Endodermal cell (in vitro differentiated cells): ENCODE results near the gene NME3. TPM values are rescaled to one million over a fixed set of nuclear protein-coding genes. Genes with fewer than 3 reads are reported as not detected.

ENCODE experiments used
- DNase-seq: peaks from one replicate; pipeline ENCODE4 v3.0.0-alpha.2; 2017
- H3K27ac ChIP-seq: 2 replicates; pipeline ENCODE4 v1.5.1; 2013; ENCODE audit warnings: mild to moderate bottlenecking, low read depth, low read length, moderate library complexity
- H3K27me3 ChIP-seq: 2 replicates; pipeline ENCODE4 v1.6.1; 2013; ENCODE audit warnings: mild to moderate bottlenecking, low read length, moderate library complexity; ENCODE audit not compliant: insufficient read depth, control insufficient read depth, poor library complexity, severe bottlenecking
- H3K36me3 ChIP-seq: 2 replicates; pipeline ENCODE4 v1.7.0; 2013; ENCODE audit warnings: mild to moderate bottlenecking, low read length, moderate library complexity; ENCODE audit not compliant: control insufficient read depth, insufficient read depth
- H3K4me1 ChIP-seq: one replicate; pipeline ENCODE4 v1.7.0; 2013; ENCODE audit warnings: low read length; ENCODE audit not compliant: control insufficient read depth, insufficient read depth
- H3K4me3 ChIP-seq: 2 replicates; pipeline ENCODE4 v1.5.1; 2013; ENCODE audit warnings: mild to moderate bottlenecking, low read length, moderate library complexity
- H3K9ac ChIP-seq: 2 replicates; pipeline ENCODE4 v1.6.1; 2013; ENCODE audit warnings: mild to moderate bottlenecking, low read length, moderate library complexity; ENCODE audit not compliant: poor library complexity, severe bottlenecking; ENCODE audit errors: extremely low read depth
- H3K9me3 ChIP-seq: 2 replicates; pipeline ENCODE4 v1.6.1; 2013; ENCODE audit warnings: mild to moderate bottlenecking, low read length, moderate library complexity; ENCODE audit not compliant: control insufficient read depth
- H3K27ac Mint-ChIP-seq: 2 replicates; pipeline ENCODE4 v1.8.0; 2020; ENCODE audit warnings: mixed read lengths
- H3K27me3 Mint-ChIP-seq: 2 replicates; pipeline ENCODE4 v1.8.0; 2021; ENCODE audit warnings: mild to moderate bottlenecking, mixed read lengths; ENCODE audit not compliant: insufficient read depth
- H3K36me3 Mint-ChIP-seq: 2 replicates; pipeline ENCODE4 v1.8.0; 2020; ENCODE audit warnings: low read depth, mixed read lengths
- H3K4me1 Mint-ChIP-seq: 2 replicates; pipeline ENCODE4 v1.8.0; 2020; ENCODE audit warnings: mixed read lengths
- H3K4me3 Mint-ChIP-seq: 2 replicates; pipeline ENCODE4 v1.8.0; 2020; ENCODE audit warnings: mild to moderate bottlenecking, moderate library complexity, mixed read lengths
- H3K9me3 Mint-ChIP-seq: 2 replicates; pipeline ENCODE4 v1.8.0; 2020; ENCODE audit warnings: mild to moderate bottlenecking, mixed read lengths
- WGBS, 2 experiments: methylation state at CpG; one replicate each; pipeline versions ENCODE4 v1.1.5 to v1.1.7; 2013; ENCODE audit warnings: missing lambda C conversion rate in 2 of 2, mixed read lengths in 1 of 2; ENCODE audit not compliant: insufficient coverage in 1 of 2, insufficient read length in 1 of 2; 5-methylcytosine and 5-hydroxymethylcytosine counted together
- total RNA-seq, 2 donors: library from RNA; stranded (reverse); fragmentation: NEBNext Ultra II Directional in 1 of 2; extraction: Animal tissue kit (Norgen Biotek cat#: 25700) in 1 of 2; gene quantifications; 2 replicates in 1 of 2; 3 replicates in 1 of 2; pipeline ENCODE4 v1.2.1, GENCODE V29; 2021
- TF ChIP-seq, protein P1 (sequence below): fragments of 200-600 bp; sonication (generic); conservative IDR thresholded peaks from 2 replicates; pipeline ENCODE4 v1.5.0; 2021; ENCODE audit warnings: antibody characterized with exemption, mild to moderate bottlenecking

Gene NME3
- total RNA-seq, 2 donors from 2014 or later = 70.3 to 73.6 TPM

DNA sequence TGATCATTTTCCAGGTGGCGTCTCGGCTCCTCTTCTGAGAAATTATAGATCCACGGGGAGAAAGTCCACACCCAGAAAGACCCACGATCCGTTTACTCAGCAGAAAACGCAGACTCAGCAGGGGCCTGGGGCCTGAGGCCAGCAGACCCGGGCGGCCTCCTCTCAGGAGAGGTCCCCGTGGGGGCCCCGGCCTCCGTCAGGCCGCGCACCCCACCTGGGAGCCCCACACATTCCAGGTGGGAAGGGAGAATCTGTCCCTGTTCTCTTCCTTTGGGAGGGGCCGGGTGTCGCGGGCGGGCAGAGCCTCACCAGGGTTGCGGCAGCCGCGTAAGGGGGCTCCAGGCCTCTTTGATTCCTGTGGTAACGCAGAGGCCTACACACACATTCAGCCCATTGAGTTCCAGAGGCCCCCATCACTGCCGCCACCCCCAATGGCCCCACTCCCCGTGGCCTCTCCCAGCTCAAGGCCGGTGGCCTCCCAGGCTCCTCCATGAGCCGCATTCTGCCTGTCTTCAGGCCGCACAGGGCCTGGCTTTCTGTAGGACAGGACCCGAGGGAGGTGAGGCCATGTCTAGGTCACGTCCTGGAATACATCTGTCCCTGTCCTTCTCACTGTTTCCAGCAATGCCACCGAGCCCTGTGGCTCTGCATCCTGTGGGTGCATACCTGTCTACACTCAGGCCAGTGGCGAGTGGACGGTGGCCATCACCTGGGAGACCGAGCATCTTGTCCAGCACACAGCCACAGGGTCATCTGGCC, 23.7 kb upstream of the NME3 start:
- Mint-ChIP-seq H3K27ac (no peak overlapping the region), H3K9me3 (peaks cover 41% of the 10 kb centered on the region), H3K36me3 (peaks cover 25% of the 10 kb centered on the region), H3K4me1 (no peaks in the 10 kb centered on the region), H3K27me3 (no peaks in the 10 kb centered on the region), H3K4me3 (no peak overlapping the region)
- Histone ChIP-seq H3K9ac (no peak overlapping the region), H3K9me3 (peaks cover 26% of the 10 kb centered on the region), H3K27me3 (no peaks in the 10 kb centered on the region), H3K36me3 (no peaks in the 10 kb centered on the region), H3K27ac (no peak overlapping the region), H3K4me3 (no peak overlapping the region), H3K4me1 (no peaks in the 10 kb centered on the region)
- TF ChIP-seq, protein P1, sequence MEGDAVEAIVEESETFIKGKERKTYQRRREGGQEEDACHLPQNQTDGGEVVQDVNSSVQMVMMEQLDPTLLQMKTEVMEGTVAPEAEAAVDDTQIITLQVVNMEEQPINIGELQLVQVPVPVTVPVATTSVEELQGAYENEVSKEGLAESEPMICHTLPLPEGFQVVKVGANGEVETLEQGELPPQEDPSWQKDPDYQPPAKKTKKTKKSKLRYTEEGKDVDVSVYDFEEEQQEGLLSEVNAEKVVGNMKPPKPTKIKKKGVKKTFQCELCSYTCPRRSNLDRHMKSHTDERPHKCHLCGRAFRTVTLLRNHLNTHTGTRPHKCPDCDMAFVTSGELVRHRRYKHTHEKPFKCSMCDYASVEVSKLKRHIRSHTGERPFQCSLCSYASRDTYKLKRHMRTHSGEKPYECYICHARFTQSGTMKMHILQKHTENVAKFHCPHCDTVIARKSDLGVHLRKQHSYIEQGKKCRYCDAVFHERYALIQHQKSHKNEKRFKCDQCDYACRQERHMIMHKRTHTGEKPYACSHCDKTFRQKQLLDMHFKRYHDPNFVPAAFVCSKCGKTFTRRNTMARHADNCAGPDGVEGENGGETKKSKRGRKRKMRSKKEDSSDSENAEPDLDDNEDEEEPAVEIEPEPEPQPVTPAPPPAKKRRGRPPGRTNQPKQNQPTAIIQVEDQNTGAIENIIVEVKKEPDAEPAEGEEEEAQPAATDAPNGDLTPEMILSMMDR = no peak
- 93 to 95% methylated on average over 18 to 32 of the region's 32 CpGs for WGBS, 2 experiments
- DNase-seq = no peak

DNA sequence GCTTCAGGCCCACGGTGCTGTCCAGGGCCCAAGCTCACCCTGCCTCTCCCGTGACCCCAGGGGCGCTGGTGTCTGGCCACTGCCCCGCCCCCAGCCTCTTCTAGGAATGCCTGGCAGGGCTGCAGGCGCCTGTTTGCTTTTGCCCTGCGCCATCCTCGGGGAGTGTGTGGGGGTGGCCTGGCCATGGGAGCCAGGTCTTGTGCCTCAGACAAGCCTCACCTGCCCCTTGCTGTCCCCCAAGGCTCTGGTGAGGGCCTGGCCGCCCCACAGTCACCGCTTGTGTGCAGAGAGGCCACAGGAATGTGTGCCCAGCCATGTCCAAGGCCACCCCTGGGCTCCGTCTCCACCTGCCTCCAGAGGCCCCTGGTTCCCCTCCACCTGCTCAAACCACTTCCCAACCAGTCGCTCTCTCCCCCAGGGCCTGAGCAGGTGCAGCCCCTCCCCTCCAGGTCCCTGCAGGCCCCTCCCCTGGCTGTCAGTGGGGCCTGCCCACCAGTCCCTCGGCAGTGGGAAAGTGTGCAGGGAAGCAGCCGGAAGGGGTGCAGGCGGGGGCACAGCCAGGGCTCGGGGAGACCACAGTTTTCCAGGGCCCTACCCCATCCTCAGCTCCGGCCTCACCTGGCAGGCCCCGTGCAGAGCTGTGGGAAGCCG, 23.0 kb upstream of the NME3 start:
- Histone ChIP-seq H3K36me3 (no peaks in the 10 kb centered on the region), H3K27ac (no peak overlapping the region), H3K27me3 (no peaks in the 10 kb centered on the region), H3K4me3 (no peak overlapping the region), H3K9ac (no peak overlapping the region), H3K4me1 (no peaks in the 10 kb centered on the region), H3K9me3 (peaks cover 18% of the 10 kb centered on the region)
- TF ChIP-seq, protein P1 = no peak
- 89 to 92% methylated on average over 6 to 18 of the region's 18 CpGs for WGBS, 2 experiments
- H3K4me3 Mint-ChIP-seq = no peak overlapping the region
- peaks cover 18% of the 10 kb centered on the region for H3K36me3 Mint-ChIP-seq
- H3K4me1 Mint-ChIP-seq = no peaks in the 10 kb centered on the region
- DNase-seq = peak; percentile 40
- peaks cover 34% of the 10 kb centered on the region for H3K9me3 Mint-ChIP-seq
- H3K27ac Mint-ChIP-seq = no peak overlapping the region
- H3K27me3 Mint-ChIP-seq = no peaks in the 10 kb centered on the region

DNA sequence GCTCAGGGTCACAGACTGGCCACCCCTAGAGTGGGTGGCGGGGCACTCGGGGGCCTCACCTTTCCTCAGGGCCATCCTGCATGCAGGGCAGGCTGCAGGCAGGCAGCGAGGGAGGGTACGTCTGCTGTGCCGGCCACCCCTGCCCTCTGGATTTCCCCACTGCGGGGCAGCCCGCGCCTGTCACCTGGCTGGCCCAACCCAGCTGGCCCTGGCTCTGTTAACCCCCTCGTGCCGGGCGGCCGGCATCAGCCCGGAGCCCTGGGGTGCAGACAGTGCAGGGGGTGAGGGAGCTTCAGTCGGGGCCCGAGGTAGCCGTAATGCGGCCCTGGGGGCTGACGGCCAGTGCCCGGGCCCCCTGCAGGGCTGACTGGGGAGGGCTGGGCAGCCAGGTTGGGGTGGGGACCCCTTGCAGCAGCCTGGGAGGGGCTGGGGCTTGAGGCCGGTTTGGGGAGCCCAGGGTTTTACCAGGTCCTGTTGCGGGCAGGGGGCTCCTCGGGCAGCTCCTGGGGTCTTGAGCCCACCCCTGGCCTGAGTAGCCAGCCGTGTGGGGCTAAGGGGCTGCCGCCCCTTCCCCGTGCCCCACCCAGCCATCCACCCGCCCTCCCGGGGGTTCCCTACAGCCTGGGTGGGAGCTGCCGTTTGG, 22.4 kb upstream of the NME3 start, which contains the start of gene IGFALS:
Gene IGFALS, minus strand, starts transcription at position 128 of the 643 bp plus-strand sequence. Its CDS starts 53 bp downstream, at position 75.
- Mint-ChIP-seq H3K36me3 (peaks cover 15% of the 10 kb centered on the region), H3K4me1 (no peaks in the 10 kb centered on the region), H3K27ac (no peak within 1 kb of the TSS), H3K4me3 (no peak within 1 kb of the TSS), H3K9me3 (peaks cover 27% of the 10 kb centered on the region), H3K27me3 (no peaks in the 10 kb centered on the region)
- WGBS, 2 experiments = 90 to 93% methylated on average over 6 to 28 of the region's 28 CpGs
- no peaks in the 10 kb centered on the region for H3K27me3 ChIP-seq
- no peaks in the 10 kb centered on the region for H3K4me1 ChIP-seq
- H3K27ac ChIP-seq = no peak within 1 kb of the TSS
- H3K9ac ChIP-seq = no peak within 1 kb of the TSS
- DNase-seq = no peak
- H3K36me3 ChIP-seq = no peaks in the 10 kb centered on the region
- peaks cover 12% of the 10 kb centered on the region for H3K9me3 ChIP-seq
- TF ChIP-seq, protein P1 = no peak
- no peak within 1 kb of the TSS for H3K4me3 ChIP-seq
